ENCODE measurements around the gene SRSF8.
"Not testable (repeated sequence)": the region's sequence is repeated elsewhere in the genome, so short reads cannot be mapped to it uniquely, and the experiment has no call there.

SRSF8 gene

GRCh38 chr11:95098826-95099225 is 32.1 kb downstream of the SRSF8 start:
- no peak for DNase-seq

DNA sequence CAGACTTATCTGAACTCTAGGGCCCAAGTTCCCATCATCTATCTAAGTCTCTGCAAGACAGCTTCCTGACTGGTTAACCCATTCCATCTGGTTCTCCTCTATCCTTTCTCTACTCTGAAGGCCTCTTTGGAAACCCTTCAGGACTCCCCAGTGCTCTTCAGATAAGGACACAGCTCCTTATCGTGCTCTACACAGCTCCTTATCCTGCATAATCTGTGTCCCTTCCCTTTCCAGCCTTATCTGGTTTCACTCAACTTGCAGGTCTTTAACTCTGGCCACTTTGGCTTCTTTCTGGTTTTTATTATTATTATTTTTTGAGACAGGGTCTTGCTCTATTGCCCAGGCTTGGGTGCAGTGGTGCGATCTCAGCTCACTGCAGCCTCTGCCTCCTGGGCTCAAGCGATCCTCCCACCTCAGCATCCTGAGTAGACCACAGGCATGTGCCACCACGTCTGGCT is 33.5 kb downstream of the SRSF8 start:
- DNase-seq, result no peak

- DNase-seq, result no peak
Measured at GRCh38 chr11:95100856-95101507, 34.3 kb downstream of the SRSF8 start.

DNA sequence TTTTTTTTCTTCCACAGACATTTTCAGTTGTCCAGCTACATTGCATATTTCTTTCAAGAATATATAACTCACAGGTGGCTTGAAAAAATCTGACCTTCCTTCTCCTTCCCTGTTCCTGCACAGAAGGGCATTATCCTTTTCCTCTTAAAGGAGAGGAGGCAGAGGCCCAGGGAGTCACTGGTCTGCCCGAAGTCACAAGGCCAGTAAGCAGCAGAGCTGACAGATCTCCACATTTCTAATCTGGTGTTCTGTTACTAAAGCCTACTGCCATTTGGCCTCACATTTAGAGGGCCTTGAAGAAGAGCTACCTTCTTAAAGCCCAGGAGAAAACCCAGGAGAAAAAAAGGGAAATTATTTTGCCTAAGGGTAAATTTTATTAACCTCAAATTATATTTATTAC is 35.2 kb downstream of the SRSF8 start:
- no peak for DNase-seq

- DNase-seq, result no peak
Measured at GRCh38 chr11:95102733-95103132, 36.0 kb downstream of the SRSF8 start.

- no peak for DNase-seq
Measured at GRCh38 chr11:95103701-95104100, 37.0 kb downstream of the SRSF8 start.

- no peak for DNase-seq
Measured at GRCh38 chr11:95104121-95104830, 37.6 kb downstream of the SRSF8 start.

DNA sequence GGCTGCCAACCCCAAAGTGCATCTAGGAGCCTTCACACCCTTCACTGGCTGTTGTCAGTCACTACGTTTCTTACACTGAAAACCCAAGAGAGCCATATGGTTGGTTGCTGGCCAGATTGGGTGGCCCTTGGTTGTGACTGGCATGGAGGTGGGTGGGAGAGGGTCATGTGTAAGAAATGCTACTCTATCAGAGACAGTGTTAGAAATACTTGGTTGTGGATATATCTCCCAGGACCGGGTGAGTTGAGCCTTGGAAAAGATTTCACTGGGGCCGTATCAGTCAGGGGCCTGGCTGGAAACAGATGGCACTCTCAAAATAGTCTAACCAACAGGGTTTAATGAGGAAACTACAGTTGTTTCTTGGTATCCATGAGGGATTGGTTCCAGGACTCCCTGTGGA is 38.1 kb downstream of the SRSF8 start:
- DNase-seq, result no peak

GRCh38 chr11:95108159-95108611 is 41.5 kb downstream of the SRSF8 start:
- DNase-seq, result no peak

DNA sequence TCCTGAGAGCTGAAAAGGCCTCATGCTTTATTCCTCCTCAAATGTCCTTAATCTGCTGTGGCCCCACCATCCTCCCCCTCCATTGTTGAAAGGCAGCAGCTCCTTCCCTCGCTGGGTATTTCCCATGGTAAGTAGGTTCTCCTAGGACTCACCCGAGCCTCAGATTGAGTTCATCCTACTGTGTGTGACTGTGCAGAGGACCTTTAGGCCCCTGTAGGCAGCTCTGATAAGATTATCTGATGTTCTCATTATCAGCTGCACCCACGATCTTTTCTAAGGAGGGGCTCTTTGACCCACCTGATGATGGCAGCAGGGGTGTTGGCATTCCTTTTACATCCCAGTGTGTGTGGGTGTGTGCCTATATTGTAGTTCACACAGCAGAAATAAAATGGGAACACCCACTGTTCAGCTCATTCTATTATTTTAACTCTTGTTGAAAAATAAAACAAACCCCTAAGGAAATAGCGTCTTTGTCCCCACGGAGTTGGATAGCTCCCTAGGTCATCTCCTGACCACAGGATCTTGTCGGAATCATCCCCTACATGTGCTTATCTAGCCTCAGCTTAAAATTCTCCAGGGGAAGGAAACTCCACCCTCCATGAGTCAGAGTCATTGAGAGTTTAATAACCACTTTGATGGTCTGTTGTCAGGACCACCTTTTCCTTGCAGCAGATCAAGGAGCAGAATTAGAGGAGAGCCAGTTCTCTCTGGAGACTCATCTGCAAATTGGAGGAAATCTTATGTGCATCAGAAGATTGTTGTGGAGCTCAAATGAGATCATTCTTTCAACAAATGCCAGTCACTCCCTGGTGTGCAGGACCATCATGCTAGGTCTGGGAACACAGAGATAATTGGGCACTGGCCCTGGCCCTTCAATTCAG is 42.2 kb downstream of the SRSF8 start:
- no peak for DNase-seq

- DNase-seq, result not testable (repeated sequence)
Measured at GRCh38 chr11:95111471-95111870, 44.8 kb downstream of the SRSF8 start.

- DNase-seq, result no peak
Measured at GRCh38 chr11:95111923-95112540, 45.3 kb downstream of the SRSF8 start.

GRCh38 chr11:95115597-95115996 is 48.9 kb downstream of the SRSF8 start:
- DNase-seq, result no peak

DNA sequence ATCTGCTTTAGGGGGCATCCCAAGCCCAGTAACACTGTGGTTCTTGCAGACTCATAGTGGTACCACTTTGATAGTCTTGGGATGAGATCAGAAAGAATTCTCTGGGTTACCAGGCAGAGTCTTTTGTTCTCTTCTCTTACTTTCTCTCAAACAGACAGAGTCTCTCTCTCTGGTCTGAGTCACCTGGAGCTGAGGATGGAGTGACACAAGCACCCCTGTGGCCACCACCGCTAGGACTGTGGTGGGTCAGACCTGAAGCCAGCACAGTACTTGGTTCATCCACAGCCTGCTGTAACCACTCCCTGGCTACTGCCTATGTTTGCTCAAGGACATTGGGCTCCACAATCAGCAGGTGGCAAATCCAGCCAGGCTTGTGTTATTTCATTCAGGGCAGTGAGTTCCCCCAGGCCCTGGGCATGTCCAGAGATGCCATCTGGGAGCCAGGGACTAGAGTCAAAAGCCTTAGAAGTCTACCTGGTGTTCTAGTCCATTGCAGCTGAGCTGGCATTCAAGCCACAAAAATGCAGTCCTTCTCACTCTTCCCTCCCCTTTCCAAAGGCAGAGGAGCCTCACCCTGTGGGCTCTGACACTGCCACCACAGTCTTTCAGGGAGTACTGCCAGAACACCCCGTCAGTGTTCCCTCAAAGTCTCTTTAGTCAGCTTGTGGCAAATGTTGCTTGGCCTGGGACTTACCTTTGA is 52.8 kb downstream of the SRSF8 start:
- no peak for DNase-seq
